ENCODE measurements around the gene ZNF518B. TPM values are rescaled to one million over a fixed set of nuclear protein-coding genes. Genes with fewer than 3 reads are reported as not detected.

ZNF518B gene
- total RNA-seq, 1 donor from 2014 or later = 21.4 TPM

GRCh38 chr4:10482913-10483312, 25.7 kb upstream of the ZNF518B start:
- DNase-seq = no peak
- intact Hi-C loops (cut with DNase I) = no loop called here
- H3K27ac ChIP-seq = no peak overlapping the region
- no peak for ATAC-seq
- H3K36me3 ChIP-seq = no peaks in the 10 kb centered on the region
- H3K4me3 ChIP-seq = no peak overlapping the region
- H3K27me3 ChIP-seq (ENCODE audit: low read depth) = no peaks in the 10 kb centered on the region
- no peaks in the 10 kb centered on the region for H3K4me1 ChIP-seq
- no peaks in the 10 kb centered on the region for H3K9me3 ChIP-seq
- TF ChIP-seq, protein P1, sequence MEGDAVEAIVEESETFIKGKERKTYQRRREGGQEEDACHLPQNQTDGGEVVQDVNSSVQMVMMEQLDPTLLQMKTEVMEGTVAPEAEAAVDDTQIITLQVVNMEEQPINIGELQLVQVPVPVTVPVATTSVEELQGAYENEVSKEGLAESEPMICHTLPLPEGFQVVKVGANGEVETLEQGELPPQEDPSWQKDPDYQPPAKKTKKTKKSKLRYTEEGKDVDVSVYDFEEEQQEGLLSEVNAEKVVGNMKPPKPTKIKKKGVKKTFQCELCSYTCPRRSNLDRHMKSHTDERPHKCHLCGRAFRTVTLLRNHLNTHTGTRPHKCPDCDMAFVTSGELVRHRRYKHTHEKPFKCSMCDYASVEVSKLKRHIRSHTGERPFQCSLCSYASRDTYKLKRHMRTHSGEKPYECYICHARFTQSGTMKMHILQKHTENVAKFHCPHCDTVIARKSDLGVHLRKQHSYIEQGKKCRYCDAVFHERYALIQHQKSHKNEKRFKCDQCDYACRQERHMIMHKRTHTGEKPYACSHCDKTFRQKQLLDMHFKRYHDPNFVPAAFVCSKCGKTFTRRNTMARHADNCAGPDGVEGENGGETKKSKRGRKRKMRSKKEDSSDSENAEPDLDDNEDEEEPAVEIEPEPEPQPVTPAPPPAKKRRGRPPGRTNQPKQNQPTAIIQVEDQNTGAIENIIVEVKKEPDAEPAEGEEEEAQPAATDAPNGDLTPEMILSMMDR (IDR thresholded peaks at IDR 0.05) = no peak

DNA sequence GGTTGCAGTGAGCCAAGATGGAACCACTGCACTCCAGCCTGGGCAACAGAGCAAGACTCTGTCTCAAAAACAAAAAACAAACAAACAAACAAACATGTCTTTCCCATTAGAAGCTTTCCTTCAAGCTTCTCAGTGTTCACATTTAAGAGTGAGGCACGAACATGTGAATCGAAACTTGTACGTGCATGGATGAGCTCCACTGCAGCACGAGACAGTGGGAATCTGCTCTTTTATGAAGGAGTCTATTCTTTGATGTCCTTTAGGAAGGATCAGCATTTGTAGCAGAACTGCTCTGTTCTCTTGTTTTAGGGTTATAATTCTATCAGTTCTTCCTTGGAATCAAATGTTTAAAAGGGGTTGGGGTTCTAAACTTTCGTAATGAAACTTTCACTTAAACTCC, 23.4 kb upstream of the ZNF518B start:
- intact Hi-C loops (cut with DNase I) = no loop called here
- H3K27me3 ChIP-seq (ENCODE audit: low read depth) = no peaks in the 10 kb centered on the region
- TF ChIP-seq, protein P1 (IDR thresholded peaks at IDR 0.05) = no peak
- H3K36me3 ChIP-seq = no peaks in the 10 kb centered on the region
- H3K27ac ChIP-seq = no peak overlapping the region
- no peak for ATAC-seq
- H3K4me1 ChIP-seq = no peaks in the 10 kb centered on the region
- DNase-seq = no peak
- H3K9me3 ChIP-seq = no peaks in the 10 kb centered on the region
- no peak overlapping the region for H3K4me3 ChIP-seq

DNA sequence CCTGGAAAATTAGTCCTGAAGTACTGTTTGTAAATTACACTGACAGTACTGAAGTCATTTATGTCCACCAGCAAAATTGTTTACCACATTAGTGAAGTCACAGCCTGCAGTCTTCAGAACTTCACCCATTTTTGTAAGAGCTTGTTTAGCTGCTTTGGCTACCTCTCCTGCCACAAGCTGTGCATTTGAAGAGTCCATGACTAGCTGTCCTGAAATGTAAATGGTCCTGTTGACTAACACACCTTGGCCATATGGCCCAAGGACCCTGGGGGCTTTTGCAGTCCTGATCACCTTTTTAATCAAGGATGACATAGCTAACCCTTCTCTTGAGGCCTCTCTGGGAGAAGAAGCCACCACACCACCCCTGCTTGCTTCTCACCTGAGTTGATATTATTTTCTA, 21.4 kb upstream of the ZNF518B start:
- DNase-seq = no peak

DNA sequence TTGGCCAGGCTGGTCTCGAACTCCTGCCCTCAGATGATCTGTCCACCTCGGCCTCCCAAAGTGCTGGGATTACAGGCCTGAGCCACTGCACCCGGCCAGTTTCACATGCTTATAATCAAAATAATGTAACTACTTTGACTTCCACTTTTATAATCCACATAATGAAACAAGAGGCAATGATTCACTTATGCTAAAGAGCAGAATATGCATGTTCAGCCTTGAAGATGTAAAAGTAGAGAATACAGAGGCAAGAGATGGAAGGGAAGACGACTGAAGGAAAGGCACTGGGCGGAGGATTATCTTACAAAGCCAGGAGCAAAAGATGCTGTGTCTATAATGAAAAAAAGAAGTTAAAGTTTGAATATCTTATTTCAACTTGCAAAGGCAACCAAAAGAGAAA, 13.3 kb upstream of the ZNF518B start:
- H3K4me3 ChIP-seq = no peak overlapping the region
- no peaks in the 10 kb centered on the region for H3K4me1 ChIP-seq
- no peaks in the 10 kb centered on the region for H3K27me3 ChIP-seq (ENCODE audit: low read depth)
- DNase-seq (no peak), ATAC-seq (no peak)
- intact Hi-C loops (cut with DNase I) = no loop called here
- no peaks in the 10 kb centered on the region for H3K9me3 ChIP-seq
- TF ChIP-seq, protein P1 (IDR thresholded peaks at IDR 0.05) = no peak
- H3K27ac ChIP-seq = no peak overlapping the region
- no peaks in the 10 kb centered on the region for H3K36me3 ChIP-seq

More for the DNA sequence above, 21.4 kb upstream of the ZNF518B start:
- no peaks in the 10 kb centered on the region for H3K36me3 ChIP-seq
- intact Hi-C loops (cut with DNase I) = no loop called here
- no peaks in the 10 kb centered on the region for H3K27me3 ChIP-seq (ENCODE audit: low read depth)
- H3K27ac ChIP-seq = no peak overlapping the region
- H3K9me3 ChIP-seq = no peaks in the 10 kb centered on the region
- no peaks in the 10 kb centered on the region for H3K4me1 ChIP-seq
- no peak for ATAC-seq
- TF ChIP-seq, protein P1 (IDR thresholded peaks at IDR 0.05) = no peak
- no peak overlapping the region for H3K4me3 ChIP-seq

- DNase-seq (no peak), ATAC-seq (no peak)
- no peak overlapping the region for H3K27ac ChIP-seq
- no peaks in the 10 kb centered on the region for H3K9me3 ChIP-seq
- intact Hi-C loops (cut with DNase I) = no loop called here
- H3K4me3 ChIP-seq = no peak overlapping the region
- H3K4me1 ChIP-seq = peaks cover 5% of the 10 kb centered on the region
- TF ChIP-seq, protein P1 (IDR thresholded peaks at IDR 0.05) = no peak
- peaks cover 18% of the 10 kb centered on the region for H3K27me3 ChIP-seq (ENCODE audit: low read depth)
- no peaks in the 10 kb centered on the region for H3K36me3 ChIP-seq
These were observed 8.9 kb upstream of the ZNF518B start for GRCh38 chr4:10466161-10466560.

- H3K9me3 ChIP-seq = no peaks in the 10 kb centered on the region
- H3K4me1 ChIP-seq = peaks cover 9% of the 10 kb centered on the region
- H3K27me3 ChIP-seq (ENCODE audit: low read depth) = peaks cover 26% of the 10 kb centered on the region
- no peaks in the 10 kb centered on the region for H3K36me3 ChIP-seq
- no peak overlapping the region for H3K27ac ChIP-seq
- ATAC-seq (no peak), DNase-seq (no peak)
- TF ChIP-seq, protein P1 (IDR thresholded peaks at IDR 0.05) = no peak
- H3K4me3 ChIP-seq = no peak overlapping the region
- intact Hi-C loops (cut with DNase I) = no loop called here
These were observed 5.7 kb upstream of the ZNF518B start for GRCh38 chr4:10462876-10463275.

Measured in lower lobe of right lung (tissue), 2 donors.